HepG2 (cell line): ENCODE data around the gene GPER1. TPM values are rescaled to one million over a fixed set of nuclear protein-coding genes. Genes with fewer than 3 reads are reported as not detected.

Source experiments
- ATAC-seq: fragments of 200-7000 bp; cut with Tn5 transposase; 3 replicates; pipeline ENCODE4 v1.9.1; 2020; ENCODE audit warnings: mild to moderate bottlenecking, moderate library complexity
- BruUV-seq: library from RNA; stranded (reverse); fragments of 400-500 nt; replicated peaks from 2 replicates; lab custom pipeline; 2021; lab: Mats Ljungman, UMichigan
- CTCF ChIA-PET: fragments of 300-600 bp; formaldehyde crosslinking; extraction: SDS; loops from one replicate; lab custom pipeline; 2021; ENCODE audit warnings: low total read pairs, inconsistent platforms, low intra/inter-chr PET ratio; lab: Yijun Ruan, JAX
- POLR2A ChIA-PET: fragments of 350-600 bp; sonication (Branson Sonifier 250); formaldehyde crosslinking; loops from one replicate; lab custom pipeline; 2020; ENCODE audit warnings: antibody characterized with exemption, inconsistent platforms; lab: Yijun Ruan, JAX
- DNase-seq: peaks from one replicate; pipeline ENCODE4 v3.0.0-alpha.2; 2015; ENCODE audit warnings: low spot score
- FAIRE-seq: peaks from 3 replicates; lab custom pipeline; 2011; peaks lifted over from hg19 to GRCh38; lab: Jason Lieb, UNC
- H2AFZ ChIP-seq: one replicate; pipeline ENCODE4 v1.6.1; 2011; ENCODE audit warnings: low read length, inconsistent platforms
- H3K27ac ChIP-seq: fragments of 300-600 bp; 3 replicates; pipeline ENCODE4 v1.8.0; 2011; ENCODE audit warnings: mixed run types, mild to moderate bottlenecking, mixed read lengths, low read length, inconsistent platforms; ENCODE audit not compliant: insufficient read depth; ENCODE audit errors: extremely low read length
- H3K27me3 ChIP-seq, 2 experiments: fragments of 200-600 bp in 1 of 2; 2 replicates in 1 of 2; 3 replicates in 1 of 2; pipeline versions ENCODE4 v1.6.0 to v1.8.0; 2011; ENCODE audit warnings: low read length in 2 of 2, mild to moderate bottlenecking in 2 of 2, moderate library complexity in 2 of 2, inconsistent platforms in 1 of 2; ENCODE audit not compliant: insufficient read depth in 2 of 2, control insufficient read depth in 1 of 2
- H3K36me3 ChIP-seq, 2 experiments: fragments of 200-600 bp in 1 of 2; replicated peaks in 1 of 2; 2 replicates in 1 of 2; 3 replicates in 1 of 2; pipeline versions ENCODE4 v1.5.1 to v1.8.0; 2011; ENCODE audit warnings: low read length in 2 of 2, inconsistent platforms in 1 of 2; ENCODE audit not compliant: insufficient read depth in 2 of 2, control insufficient read depth in 1 of 2
- H3K4me1 ChIP-seq: 2 replicates; pipeline ENCODE4 v1.5.1; 2012; ENCODE audit warnings: low read length, inconsistent platforms; ENCODE audit not compliant: insufficient read depth
- H3K4me2 ChIP-seq: 2 replicates; pipeline ENCODE4 v1.6.0; 2011; ENCODE audit warnings: low read depth, low read length, inconsistent platforms
- H3K4me3 ChIP-seq, 3 experiments: fragments of 200-600 bp in 1 of 3; sonication (generic), shearing (Covaris generic) in 1 of 3; replicated peaks in 1 of 3; 2 replicates each; pipeline ENCODE4 v1.5.1; 2011 to 2016; ENCODE audit warnings: low read length in 3 of 3, inconsistent platforms in 2 of 3, low read depth in 2 of 3, mild to moderate bottlenecking in 2 of 3, control low read depth in 1 of 3, mixed read lengths in 1 of 3; ENCODE audit not compliant: insufficient read depth in 1 of 3
- H3K79me2 ChIP-seq: one replicate; pipeline ENCODE4 v1.6.1; 2011; ENCODE audit warnings: low read length, inconsistent platforms; ENCODE audit not compliant: insufficient read depth
- H3K9ac ChIP-seq: 2 replicates; pipeline ENCODE4 v1.6.0; 2011; ENCODE audit warnings: mild to moderate bottlenecking, low read depth, low read length, inconsistent platforms; ENCODE audit not compliant: insufficient read depth
- H3K9me3 ChIP-seq: 2 replicates; pipeline ENCODE4 v1.5.1; 2012; ENCODE audit warnings: mild to moderate bottlenecking, low read length
- H4K20me1 ChIP-seq: 2 replicates; pipeline ENCODE4 v1.6.0; 2011; ENCODE audit warnings: inconsistent platforms, mild to moderate bottlenecking, low read length, moderate library complexity; ENCODE audit not compliant: insufficient read depth
- NFE2 ChIP-seq: sonication (generic); formaldehyde crosslinking; IDR thresholded peaks from 2 replicates; pipeline ENCODE4 v1.4.0; 2020; ENCODE audit warnings: missing genetic modification reagents
- NRL ChIP-seq: sonication (generic); formaldehyde crosslinking; IDR thresholded peaks from 2 replicates; pipeline ENCODE4 v1.5.0; 2020; ENCODE audit warnings: missing genetic modification reagents, mild to moderate bottlenecking, moderate library complexity, borderline replicate concordance
- PAF1 ChIP-seq: IDR thresholded peaks from 2 replicates; pipeline ENCODE4 v1.6.1; 2016; ENCODE audit warnings: missing genetic modification reagents, missing compliant biosample characterization
- RAD51 ChIP-seq: fragments of 450-650 bp; IDR thresholded peaks from 2 replicates; pipeline ENCODE4 v1.6.1; 2016; ENCODE audit warnings: borderline replicate concordance
- RBM39 ChIP-seq: fragments of 200-400 bp; formaldehyde crosslinking; IDR thresholded peaks from one replicate; pipeline ENCODE4 v1.6.1; 2018; ENCODE audit warnings: antibody characterized with exemption, mild to moderate bottlenecking, low read depth, low read length; ENCODE audit not compliant: poor library complexity, severe bottlenecking
- RELA ChIP-seq: sonication (generic); formaldehyde crosslinking; IDR thresholded peaks from 2 replicates; pipeline ENCODE4 v1.4.0; 2020; ENCODE audit warnings: missing genetic modification reagents
- SCMH1 ChIP-seq: sonication (generic); formaldehyde crosslinking; IDR thresholded peaks from 2 replicates; pipeline ENCODE4 v1.9.0; 2021; ENCODE audit warnings: missing genetic modification reagents, mild to moderate bottlenecking, borderline replicate concordance
- TEAD3 ChIP-seq: optimal IDR thresholded peaks from 2 replicates; pipeline ENCODE3; 2016; ENCODE audit warnings: borderline replicate concordance
- ZEB1 ChIP-seq: IDR thresholded peaks from 2 replicates; pipeline ENCODE4 v1.6.1; 2012; ENCODE audit warnings: mild to moderate bottlenecking, low read depth, inconsistent platforms; ENCODE audit not compliant: insufficient replicate concordance
- ZNF263 ChIP-seq: sonication (generic); formaldehyde crosslinking; IDR thresholded peaks from 2 replicates; pipeline ENCODE4 v1.4.0; 2020; ENCODE audit warnings: missing genetic modification reagents
- ZNF546 ChIP-seq: sonication (generic); formaldehyde crosslinking; conservative IDR thresholded peaks from 2 replicates; pipeline ENCODE4 v1.8.1; 2023; ENCODE audit warnings: mild to moderate bottlenecking, missing genetic modification reagents
- ZNF576 ChIP-seq: sonication (generic); formaldehyde crosslinking; IDR thresholded peaks from 2 replicates; pipeline ENCODE4 v1.4.0; 2020; ENCODE audit warnings: mild to moderate bottlenecking, missing genetic modification reagents
- ZSCAN31 ChIP-seq: sonication (generic); formaldehyde crosslinking; IDR thresholded peaks from 2 replicates; pipeline ENCODE4 v1.5.0; 2020; ENCODE audit warnings: low read depth, mild to moderate bottlenecking, missing genetic modification reagents
- WGBS: methylation state at CpG from one replicate; pipeline ENCODE4 v1.1.6; 2017; ENCODE audit warnings: low lambda C conversion rate; 5-methylcytosine and 5-hydroxymethylcytosine counted together
- in situ Hi-C: cut with HindIII; loops from 2 replicates; pipeline ENCODE4 v1.10.0; 2017; ENCODE audit warnings: low pct_unique_long_range_greater_than_20kb; ENCODE audit not compliant: extremely low pct_ligation_motif_present
- intact Hi-C: fragments of 100-400 bp; cut with micrococcal nuclease; formaldehyde crosslinking; loops from one replicate; pipeline ENCODE4 v1.10.0; 2022; ENCODE audit not compliant: unreplicated experiment
- polyA plus RNA-seq, 8 experiments: library from polyadenylated mRNA; depleted of rRNA in 3 of 8; stranded (reverse) in 7 of 8; unstranded in 1 of 8; fragments of >200 nt; fragmentation: Illumina TruSeq in 4 of 8; extraction: Trizol in 4 of 8; gene quantifications; 2 replicates each; pipeline versions ENCODE4 v1.2.1 to v1.2.3, GENCODE V29; 2011 to 2016; ENCODE audit warnings: low read depth in 4 of 8, missing spikeins in 1 of 8, mixed read lengths in 1 of 8; ENCODE audit not compliant: insufficient read depth in 1 of 8
- total RNA-seq, 5 experiments: library from RNA; depleted of rRNA; stranded (reverse); fragments of >200 nt; fragmentation: Illumina TruSeq; extraction: Trizol; gene quantifications; 2 replicates each; pipeline ENCODE4 v1.2.3, GENCODE V29; 2016; ENCODE audit warnings: low read depth in 1 of 5
- TF ChIP-seq, protein P1 (sequence below): sonication (generic); formaldehyde crosslinking; IDR thresholded peaks from 2 replicates; pipeline ENCODE4 v1.5.0; 2020; ENCODE audit warnings: missing genetic modification reagents, mild to moderate bottlenecking, borderline replicate concordance
- TF ChIP-seq, protein P2 (sequence below): IDR thresholded peaks from 2 replicates; pipeline ENCODE4 v1.6.1; 2016

The GPER1 gene
- total and polyA plus RNA-seq, 2 of the 13 experiments (the other 11 are each of a cell fraction or from before 2014, with no cell fraction given), result 12.7 to 19.7 TPM

DNA sequence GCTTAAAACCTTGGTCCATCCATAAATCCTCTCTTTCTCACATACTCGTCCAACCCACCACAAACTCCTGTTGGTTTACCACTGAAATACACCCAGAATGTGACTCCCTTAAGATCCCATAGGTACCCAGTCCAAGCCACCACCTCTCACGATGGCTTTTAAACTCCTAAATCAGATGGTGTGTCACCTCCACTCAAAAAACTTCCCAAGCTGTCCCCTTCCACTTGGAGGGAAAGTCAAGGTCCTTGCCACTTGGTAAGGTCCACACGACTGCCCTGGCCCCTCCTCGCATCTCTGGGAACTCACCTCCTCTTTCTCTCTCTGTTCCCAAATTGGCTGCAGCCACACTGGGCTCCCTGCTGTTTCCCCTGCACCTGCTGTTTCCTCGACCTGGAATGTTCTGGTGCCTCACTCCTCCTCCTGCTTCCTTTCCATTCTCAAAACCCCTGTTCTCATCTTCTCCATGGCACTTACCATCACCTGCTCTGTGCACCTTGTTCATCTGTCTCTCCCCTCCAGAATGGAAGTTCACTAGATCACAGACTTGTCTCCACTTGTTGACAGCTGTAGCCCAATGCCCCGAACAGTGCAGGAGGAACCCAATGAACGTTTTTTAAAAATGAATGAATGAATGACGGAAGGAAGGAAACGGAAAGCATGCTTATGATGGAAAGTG, 49.1 kb downstream of the GPER1 start (continued):
- TF ChIP-seq TEAD3 (peak; percentile 34), ZNF576 (CRISPR knock-in tag) (no peak)

GRCh38 chr7:1137517-1138167, 49.7 kb downstream of the GPER1 start:
- no peaks in the 10 kb centered on the region for H3K9me3 ChIP-seq
- peak; percentile 84 for ATAC-seq
- FAIRE-seq, result no peak
- peak overlapping the region; percentile 98 for H3K4me2 ChIP-seq
- BruUV-seq, result no TSS peak
- H2AFZ ChIP-seq, result no peak overlapping the region
- WGBS, result 0% methylated on average over 16 of the region's 51 CpGs
- H3K27ac ChIP-seq, result peak overlapping the region; percentile 46
- H3K4me1 ChIP-seq, result peaks cover 13% of the 10 kb centered on the region; the same call in 1 of the 2 replicates
- peaks cover 23% of the 10 kb centered on the region for H3K79me2 ChIP-seq
- no peak for DNase-seq
- CTCF ChIA-PET, result interaction anchor here (1.2 kb wide), 1 partner anchor 145 kb away, joined by 3 read pairs; no protein-coding TSS in a partner anchor
- intact Hi-C loops, result loop anchor here (1.0 to 5.0 kb wide), 3 partner anchors 19 to 50 kb away; no protein-coding TSS in a partner anchor
- in situ Hi-C loops, result no loop called here
- POLR2A ChIA-PET, result interaction anchor here (1.3 to 3.2 kb wide), 5 partner anchors 19 to 160 kb away, joined by 3 to 47 read pairs (median 8); no protein-coding TSS in a partner anchor
- no peaks in the 10 kb centered on the region for H3K36me3 ChIP-seq
- peak overlapping the region; percentile 67 for H3K9ac ChIP-seq
- no peaks in the 10 kb centered on the region; the same call in 1 of the 2 replicates for H4K20me1 ChIP-seq
- H3K4me3 ChIP-seq, result peak overlapping the region; percentile 83 to 97 (median 96)
- no peaks in the 10 kb centered on the region for H3K27me3 ChIP-seq
- TF ChIP-seq RELA (CRISPR knock-in tag), result no peak
- peak; percentile 59; the same call in 1 of the 2 replicates for TF ChIP-seq ZNF263 (CRISPR knock-in tag)
- TF ChIP-seq ZNF546 (CRISPR knock-in tag), result 0 out of 2 replicates have a peak, but pooled peaks have one; percentile 51
- 0 out of 2 replicates have a peak, but pooled peaks have one; percentile 2 for TF ChIP-seq NRL
- no peak for TF ChIP-seq RAD51
- no peak for TF ChIP-seq RBM39
- 0 out of 2 replicates have a peak, but pooled peaks have one; percentile 23 for TF ChIP-seq ZSCAN31 (CRISPR knock-in tag)
- TF ChIP-seq, protein P1, sequence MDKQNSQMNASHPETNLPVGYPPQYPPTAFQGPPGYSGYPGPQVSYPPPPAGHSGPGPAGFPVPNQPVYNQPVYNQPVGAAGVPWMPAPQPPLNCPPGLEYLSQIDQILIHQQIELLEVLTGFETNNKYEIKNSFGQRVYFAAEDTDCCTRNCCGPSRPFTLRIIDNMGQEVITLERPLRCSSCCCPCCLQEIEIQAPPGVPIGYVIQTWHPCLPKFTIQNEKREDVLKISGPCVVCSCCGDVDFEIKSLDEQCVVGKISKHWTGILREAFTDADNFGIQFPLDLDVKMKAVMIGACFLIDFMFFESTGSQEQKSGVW (CRISPR knock-in tag), result no peak
- no peak for TF ChIP-seq NFE2 (CRISPR knock-in tag)
- TF ChIP-seq SCMH1 (CRISPR knock-in tag), result no peak
- no peak for TF ChIP-seq ZEB1
- TF ChIP-seq, protein P2, sequence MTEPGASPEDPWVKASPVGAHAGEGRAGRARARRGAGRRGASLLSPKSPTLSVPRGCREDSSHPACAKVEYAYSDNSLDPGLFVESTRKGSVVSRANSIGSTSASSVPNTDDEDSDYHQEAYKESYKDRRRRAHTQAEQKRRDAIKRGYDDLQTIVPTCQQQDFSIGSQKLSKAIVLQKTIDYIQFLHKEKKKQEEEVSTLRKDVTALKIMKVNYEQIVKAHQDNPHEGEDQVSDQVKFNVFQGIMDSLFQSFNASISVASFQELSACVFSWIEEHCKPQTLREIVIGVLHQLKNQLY (CRISPR knock-in tag), result no peak
- TF ChIP-seq PAF1 (CRISPR knock-in tag), result no peak
